ENCODE results near the gene PCDHGA8.
"Not testable (repeated sequence)": the region's sequence is repeated elsewhere in the genome, so short reads cannot be mapped to it uniquely, and the experiment has no call there.

PCDHGA8 gene

DNA sequence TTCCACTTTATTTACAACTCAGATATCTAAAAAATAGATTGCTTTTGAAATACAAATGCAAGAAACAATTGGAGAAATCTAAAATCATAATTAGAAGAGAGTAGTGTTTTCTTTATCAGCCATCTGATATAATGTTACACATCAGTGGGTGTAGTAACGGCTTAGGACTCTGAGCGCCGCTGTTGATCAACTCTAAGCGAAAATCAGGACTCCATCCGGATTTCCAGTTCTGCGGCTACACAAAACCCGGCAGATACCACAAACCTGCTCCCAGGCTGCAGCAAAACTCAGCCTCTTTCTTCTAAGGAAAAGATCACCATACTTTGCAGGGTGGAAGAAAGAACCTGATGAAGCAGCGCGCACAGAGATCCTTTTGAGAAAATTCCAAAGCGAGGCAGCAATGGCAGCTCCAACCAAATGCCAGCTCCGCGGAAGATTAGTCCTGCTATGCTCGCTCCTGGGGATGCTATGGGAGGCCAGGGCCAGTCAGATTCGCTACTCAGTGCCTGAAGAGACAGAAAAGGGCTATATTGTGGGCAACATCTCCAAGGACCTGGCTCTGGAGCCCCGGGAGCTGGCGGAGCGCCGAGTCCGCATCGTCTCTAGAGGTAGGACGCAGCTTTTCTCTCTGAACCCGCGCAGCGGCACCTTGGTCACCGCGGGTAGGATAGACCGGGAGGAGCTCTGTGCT, 10.3 kb downstream of the PCDHGA8 start, which contains the start of gene PCDHGA9:
Gene PCDHGA9, plus strand, starts transcription at position 226 of the 691 bp plus-strand sequence. Its CDS starts 175 bp downstream, at position 401.
- TF ChIP-seq, protein P1, sequence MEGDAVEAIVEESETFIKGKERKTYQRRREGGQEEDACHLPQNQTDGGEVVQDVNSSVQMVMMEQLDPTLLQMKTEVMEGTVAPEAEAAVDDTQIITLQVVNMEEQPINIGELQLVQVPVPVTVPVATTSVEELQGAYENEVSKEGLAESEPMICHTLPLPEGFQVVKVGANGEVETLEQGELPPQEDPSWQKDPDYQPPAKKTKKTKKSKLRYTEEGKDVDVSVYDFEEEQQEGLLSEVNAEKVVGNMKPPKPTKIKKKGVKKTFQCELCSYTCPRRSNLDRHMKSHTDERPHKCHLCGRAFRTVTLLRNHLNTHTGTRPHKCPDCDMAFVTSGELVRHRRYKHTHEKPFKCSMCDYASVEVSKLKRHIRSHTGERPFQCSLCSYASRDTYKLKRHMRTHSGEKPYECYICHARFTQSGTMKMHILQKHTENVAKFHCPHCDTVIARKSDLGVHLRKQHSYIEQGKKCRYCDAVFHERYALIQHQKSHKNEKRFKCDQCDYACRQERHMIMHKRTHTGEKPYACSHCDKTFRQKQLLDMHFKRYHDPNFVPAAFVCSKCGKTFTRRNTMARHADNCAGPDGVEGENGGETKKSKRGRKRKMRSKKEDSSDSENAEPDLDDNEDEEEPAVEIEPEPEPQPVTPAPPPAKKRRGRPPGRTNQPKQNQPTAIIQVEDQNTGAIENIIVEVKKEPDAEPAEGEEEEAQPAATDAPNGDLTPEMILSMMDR (IDR thresholded peaks at IDR 0.05) = no peak
- DNase-seq (ENCODE audit: low spot score) = no peak
- Histone ChIP-seq H3K27ac (no peak within 1 kb of the TSS), H3K4me3 (peak within 1 kb of the TSS; percentile 53)

DNA sequence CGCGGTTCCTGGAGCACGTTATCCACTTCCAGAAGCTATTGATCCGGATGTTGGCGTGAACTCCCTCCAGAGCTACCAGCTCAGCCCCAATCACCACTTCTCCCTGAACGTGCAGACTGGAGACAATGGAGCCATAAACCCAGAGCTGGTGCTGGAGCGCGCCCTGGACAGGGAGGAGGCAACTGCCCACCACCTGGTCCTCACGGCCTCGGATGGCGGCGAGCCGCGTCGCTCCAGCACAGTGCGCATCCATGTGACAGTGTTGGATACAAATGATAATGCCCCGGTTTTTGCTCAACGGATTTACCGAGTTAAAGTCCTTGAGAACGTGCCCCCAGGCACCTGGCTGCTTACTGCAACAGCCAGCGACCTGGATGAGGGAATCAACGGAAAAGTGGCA, 11.0 kb downstream of the PCDHGA8 start:
- no peak overlapping the region for H3K27ac ChIP-seq
- no peak for DNase-seq (ENCODE audit: low spot score)
- peak overlapping the region; percentile 53 for H3K4me3 ChIP-seq
- TF ChIP-seq, protein P1 (IDR thresholded peaks at IDR 0.05) = no peak

DNA sequence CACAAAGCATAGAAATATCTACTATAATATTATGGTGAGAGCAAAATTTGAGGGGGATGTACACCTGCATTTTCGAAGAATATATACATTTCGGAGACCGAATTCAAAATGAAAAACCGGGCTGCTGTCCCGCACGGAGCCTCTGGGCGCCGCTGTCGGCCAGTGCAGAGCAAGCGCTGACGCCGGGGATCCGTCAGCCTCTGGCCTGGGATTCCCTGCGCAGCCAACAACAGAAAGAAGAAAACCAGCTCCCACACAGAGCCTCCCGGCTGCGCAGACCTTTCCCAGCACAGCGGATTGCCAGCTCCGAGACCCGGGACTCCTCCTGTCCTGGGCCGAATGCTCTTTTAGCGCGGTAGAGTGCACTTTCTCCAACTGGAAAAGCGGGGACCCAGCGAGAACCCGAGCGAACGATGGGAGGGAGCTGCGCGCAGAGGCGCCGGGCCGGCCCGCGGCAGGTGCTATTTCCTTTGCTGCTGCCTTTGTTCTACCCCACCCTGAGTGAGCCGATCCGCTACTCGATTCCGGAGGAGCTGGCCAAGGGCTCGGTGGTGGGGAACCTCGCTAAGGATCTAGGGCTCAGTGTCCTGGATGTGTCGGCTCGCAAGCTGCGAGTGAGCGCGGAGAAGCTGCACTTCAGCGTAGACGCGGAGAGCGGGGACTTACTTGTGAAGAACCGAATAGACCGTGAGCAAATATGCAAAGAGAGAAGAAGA, 15.5 kb downstream of the PCDHGA8 start, which contains the start of gene PCDHGB6:
Gene PCDHGB6, plus strand, starts transcription at position 232 of the 716 bp plus-strand sequence. Its CDS starts 182 bp downstream, at position 414.
- not testable (repeated sequence) for DNase-seq (ENCODE audit: low spot score); H3K27ac ChIP-seq

DNA sequence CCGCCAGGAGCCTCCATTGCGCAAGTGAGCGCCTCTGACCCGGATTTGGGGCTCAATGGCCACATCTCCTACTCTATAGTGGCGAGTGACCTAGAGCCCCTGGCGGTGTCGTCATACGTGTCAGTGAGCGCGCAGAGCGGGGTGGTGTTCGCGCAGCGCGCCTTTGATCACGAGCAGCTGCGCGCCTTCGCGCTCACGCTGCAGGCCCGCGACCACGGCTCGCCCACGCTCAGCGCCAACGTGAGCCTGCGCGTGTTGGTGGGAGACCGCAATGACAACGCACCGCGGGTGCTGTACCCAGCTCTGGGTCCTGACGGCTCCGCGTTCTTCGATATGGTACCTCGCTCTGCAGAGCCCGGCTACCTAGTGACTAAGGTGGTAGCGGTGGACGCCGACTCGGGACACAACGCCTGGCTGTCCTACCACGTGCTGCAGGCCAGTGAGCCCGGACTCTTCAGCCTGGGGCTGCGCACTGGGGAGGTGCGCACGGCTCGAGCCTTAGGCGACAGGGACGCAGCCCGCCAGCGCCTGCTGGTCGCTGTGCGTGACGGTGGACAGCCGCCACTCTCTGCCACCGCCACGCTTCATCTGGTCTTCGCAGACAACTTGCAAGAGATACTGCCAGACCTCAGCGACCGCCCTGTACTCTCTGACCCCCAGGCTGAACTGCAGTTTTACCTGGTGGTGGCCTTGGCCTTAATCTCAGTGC, 17.3 kb downstream of the PCDHGA8 start:
- peak overlapping the region; percentile 34 for H3K4me3 ChIP-seq
- TF ChIP-seq, protein P1 (IDR thresholded peaks at IDR 0.05) = no peak
- no peak overlapping the region for H3K27ac ChIP-seq
- DNase-seq (ENCODE audit: low spot score) = no peak

More for the DNA sequence above, 15.5 kb downstream of the PCDHGA8 start, which contains the start of gene PCDHGB6:
- peak within 1 kb of the TSS; percentile 61 for H3K4me3 ChIP-seq

DNA sequence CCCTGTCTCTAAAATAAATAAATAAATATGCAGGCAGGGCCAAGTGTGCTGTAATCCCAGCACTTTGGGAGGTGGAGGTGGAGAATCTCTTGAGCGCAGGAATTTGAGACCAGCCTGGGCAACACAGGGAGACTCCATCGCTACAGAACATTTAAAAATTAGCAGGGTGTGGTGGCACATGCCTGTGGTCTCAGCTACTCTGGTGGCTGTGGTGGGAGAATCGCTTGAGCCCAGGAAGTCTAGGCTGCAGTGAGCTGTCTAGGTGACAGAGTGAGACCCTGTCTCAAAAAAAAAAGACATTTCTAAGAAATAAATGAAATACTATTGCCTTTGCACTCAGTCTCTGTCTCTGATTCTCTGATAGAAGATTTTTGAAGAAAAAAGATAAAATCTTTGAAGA, 19.1 kb downstream of the PCDHGA8 start:
- DNase-seq (ENCODE audit: low spot score) = no peak
- no peak overlapping the region for H3K27ac ChIP-seq
- H3K4me3 ChIP-seq = peak overlapping the region; percentile 6
- TF ChIP-seq, protein P1 (IDR thresholded peaks at IDR 0.05) = no peak

DNA sequence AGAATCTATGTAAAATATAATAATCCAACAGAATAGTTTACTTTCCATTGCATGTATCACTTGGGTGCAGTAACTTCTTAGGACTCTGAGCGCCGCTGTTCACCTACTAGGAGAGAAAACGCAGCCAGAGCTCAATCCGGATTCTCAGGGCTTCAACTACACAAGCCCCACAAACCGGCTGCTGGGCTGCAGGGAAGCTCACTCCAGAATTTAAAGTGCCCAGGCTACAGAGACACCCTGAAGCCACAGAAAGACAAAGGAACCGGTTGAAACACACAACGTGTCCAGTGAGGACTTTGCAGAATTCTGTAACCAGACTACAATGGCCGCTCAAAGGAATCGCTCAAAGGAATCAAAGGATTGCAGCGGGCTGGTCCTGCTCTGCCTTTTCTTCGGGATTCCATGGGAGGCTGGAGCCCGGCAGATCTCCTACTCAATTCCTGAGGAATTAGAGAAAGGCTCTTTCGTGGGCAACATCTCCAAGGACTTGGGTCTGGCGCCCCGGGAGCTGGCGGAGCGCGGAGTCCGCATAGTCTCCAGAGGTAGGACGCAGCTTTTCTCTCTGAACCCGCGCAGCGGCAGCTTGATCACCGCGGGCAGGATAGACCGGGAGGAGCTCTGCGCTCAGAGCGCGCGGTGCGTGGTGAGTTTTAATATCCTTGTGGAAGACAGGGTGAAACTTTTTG, 20.6 kb downstream of the PCDHGA8 start, which contains the start of gene PCDHGA10:
Gene PCDHGA10, plus strand, starts transcription at position 134 of the 686 bp plus-strand sequence. Its CDS starts 189 bp downstream, at position 323.
- peak within 1 kb of the TSS; percentile 56 for H3K4me3 ChIP-seq
- TF ChIP-seq, protein P1 (IDR thresholded peaks at IDR 0.05) = no peak
- DNase-seq (ENCODE audit: low spot score) = no peak
- no peak within 1 kb of the TSS for H3K27ac ChIP-seq
